ENCODE data around the gene CLOCK.

Gene CLOCK

GRCh38 chr4:55405073-55405472, 141.6 kb downstream of the CLOCK start:
- Histone ChIP-seq H4K91ac (ENCODE audit: low read depth, low read length, poor library complexity) (no peak overlapping the region), H3K9ac (ENCODE audit: low read depth, low read length, poor library complexity) (no peak overlapping the region), H2BK120ac (ENCODE audit: low read depth, low read length) (no peak overlapping the region), H2BK12ac (ENCODE audit: low read length) (no peak overlapping the region), H3K79me1 (ENCODE audit: low read depth, low read length) (peaks cover 3% of the 10 kb centered on the region), H2BK5ac (ENCODE audit: low read length) (no peak overlapping the region), H3K4me2 (ENCODE audit: insufficient read depth, low read length, poor library complexity, severe bottlenecking) (no peak overlapping the region), H2AK5ac (ENCODE audit: low read depth, low read length) (no peak overlapping the region), H3K4me3 (ENCODE audit: low read length in 2 of 2) (no peak overlapping the region), H3K4me1 (ENCODE audit: control insufficient read depth in 2 of 2, insufficient read depth in 1 of 2, low read depth in 1 of 2, low read length in 2 of 2) (no peaks in the 10 kb centered on the region), H4K8ac (ENCODE audit: low read depth, low read length) (no peak overlapping the region), H3K4ac (ENCODE audit: low read length) (no peak overlapping the region), H2AFZ (ENCODE audit: low read length) (no peak overlapping the region), H3K23ac (ENCODE audit: low read depth, low read length, poor library complexity) (no peak overlapping the region), H3K9me3 (replicated peaks in 1 of 2; ENCODE audit: control insufficient read depth in 2 of 2, insufficient read depth in 1 of 2, low read depth in 1 of 2, low read length in 2 of 2) (peaks cover 0 to 2% of the 10 kb centered on the region in 2 donors), H3K18ac (ENCODE audit: low read length) (no peak overlapping the region), H2BK15ac (ENCODE audit: low read length) (no peak overlapping the region), H3K14ac (ENCODE audit: low read length) (no peak overlapping the region), H3K27me3 (ENCODE audit: control insufficient read depth in 3 of 3, insufficient read depth in 3 of 3, low read depth in 1 of 3, low read length in 3 of 3) (no peaks in the 10 kb centered on the region), H3K27ac (replicated peaks; ENCODE audit: low read length) (no peak overlapping the region), H3K36me3 (replicated peaks in 1 of 2; ENCODE audit: control insufficient read depth in 2 of 2, insufficient read depth in 2 of 2, low read length in 2 of 2) (peaks cover 3 to 85% of the 10 kb centered on the region in 2 donors)
- DNase-seq (ENCODE audit: low spot score) = no peak
- no CpG with 5 or more reads among the region's 3 CpGs for WGBS, 2 donors (ENCODE audit: extremely low coverage in 2 of 2, insufficient read length in 2 of 2, insufficient replicate concordance in 1 of 2)

GRCh38 chr4:55399581-55399980, 147.1 kb downstream of the CLOCK start:
- Histone ChIP-seq H2BK12ac (ENCODE audit: low read length) (no peak overlapping the region), H3K4me3 (ENCODE audit: low read length in 2 of 2) (no peak overlapping the region), H4K8ac (ENCODE audit: low read depth, low read length) (no peak overlapping the region), H2AFZ (ENCODE audit: low read length) (no peak overlapping the region), H3K14ac (ENCODE audit: low read length) (no peak overlapping the region), H2BK15ac (ENCODE audit: low read length) (no peak overlapping the region), H3K4ac (ENCODE audit: low read length) (no peak overlapping the region), H3K27ac (replicated peaks; ENCODE audit: low read length) (no peak overlapping the region), H3K4me2 (ENCODE audit: insufficient read depth, low read length, poor library complexity, severe bottlenecking) (no peak overlapping the region), H3K23ac (ENCODE audit: low read depth, low read length, poor library complexity) (no peak overlapping the region), H4K91ac (ENCODE audit: low read depth, low read length, poor library complexity) (no peak overlapping the region), H3K4me1 (ENCODE audit: control insufficient read depth in 2 of 2, insufficient read depth in 1 of 2, low read depth in 1 of 2, low read length in 2 of 2) (peaks cover 6 to 13% of the 10 kb centered on the region in 2 donors), H3K9ac (ENCODE audit: low read depth, low read length, poor library complexity) (no peak overlapping the region), H2BK5ac (ENCODE audit: low read length) (no peak overlapping the region), H3K18ac (ENCODE audit: low read length) (no peak overlapping the region), H2AK5ac (ENCODE audit: low read depth, low read length) (no peak overlapping the region), H3K9me3 (replicated peaks in 1 of 2; ENCODE audit: control insufficient read depth in 2 of 2, insufficient read depth in 1 of 2, low read depth in 1 of 2, low read length in 2 of 2) (no peaks in the 10 kb centered on the region), H3K79me1 (ENCODE audit: low read depth, low read length) (peaks cover 7% of the 10 kb centered on the region), H3K36me3 (replicated peaks in 1 of 2; ENCODE audit: control insufficient read depth in 2 of 2, insufficient read depth in 2 of 2, low read length in 2 of 2) (peaks cover 3 to 60% of the 10 kb centered on the region in 2 donors), H3K27me3 (ENCODE audit: control insufficient read depth in 3 of 3, insufficient read depth in 3 of 3, low read depth in 1 of 3, low read length in 3 of 3) (peaks cover 0 to under 1% (median 0%) of the 10 kb centered on the region in 3 experiments), H2BK120ac (ENCODE audit: low read depth, low read length) (no peak overlapping the region)
- WGBS, 2 donors (ENCODE audit: extremely low coverage in 2 of 2, insufficient read length in 2 of 2, insufficient replicate concordance in 1 of 2) = no CpG with 5 or more reads among the region's 1 CpG
- DNase-seq (ENCODE audit: low spot score) = no peak

- Histone ChIP-seq H2BK15ac (ENCODE audit: low read length) (no peak overlapping the region), H3K27ac (replicated peaks; ENCODE audit: low read length) (no peak overlapping the region), H2BK12ac (ENCODE audit: low read length) (no peak overlapping the region), H3K9me3 (replicated peaks in 1 of 2; ENCODE audit: control insufficient read depth in 2 of 2, insufficient read depth in 1 of 2, low read depth in 1 of 2, low read length in 2 of 2) (no peaks in the 10 kb centered on the region), H3K4me3 (ENCODE audit: low read length in 2 of 2) (peak overlapping the region in 1 of 2 donors; percentile 24), H3K9ac (ENCODE audit: low read depth, low read length, poor library complexity) (no peak overlapping the region), H3K36me3 (replicated peaks in 1 of 2; ENCODE audit: control insufficient read depth in 2 of 2, insufficient read depth in 2 of 2, low read length in 2 of 2) (peaks cover 3 to 54% of the 10 kb centered on the region in 2 donors), H4K91ac (ENCODE audit: low read depth, low read length, poor library complexity) (no peak overlapping the region), H3K23ac (ENCODE audit: low read depth, low read length, poor library complexity) (no peak overlapping the region), H3K27me3 (ENCODE audit: control insufficient read depth in 3 of 3, insufficient read depth in 3 of 3, low read depth in 1 of 3, low read length in 3 of 3) (peaks cover 0 to 2% (median 0%) of the 10 kb centered on the region in 3 experiments), H3K4me2 (ENCODE audit: insufficient read depth, low read length, poor library complexity, severe bottlenecking) (no peak overlapping the region), H2AK5ac (ENCODE audit: low read depth, low read length) (no peak overlapping the region), H2BK120ac (ENCODE audit: low read depth, low read length) (no peak overlapping the region), H3K4me1 (ENCODE audit: control insufficient read depth in 2 of 2, insufficient read depth in 1 of 2, low read depth in 1 of 2, low read length in 2 of 2) (peaks cover 6 to 13% of the 10 kb centered on the region in 2 donors), H3K79me1 (ENCODE audit: low read depth, low read length) (peaks cover 6% of the 10 kb centered on the region), H2BK5ac (ENCODE audit: low read length) (no peak overlapping the region), H4K8ac (ENCODE audit: low read depth, low read length) (no peak overlapping the region), H3K18ac (ENCODE audit: low read length) (no peak overlapping the region), H3K14ac (ENCODE audit: low read length) (no peak overlapping the region), H2AFZ (ENCODE audit: low read length) (no peak overlapping the region), H3K4ac (ENCODE audit: low read length) (no peak overlapping the region)
- DNase-seq (ENCODE audit: low spot score) = no peak
- WGBS, 2 donors (ENCODE audit: extremely low coverage in 2 of 2, insufficient read length in 2 of 2, insufficient replicate concordance in 1 of 2) = no CpG with 5 or more reads among the region's 3 CpGs
Measured at GRCh38 chr4:55398966-55399365, 147.7 kb downstream of the CLOCK start.

DNA sequence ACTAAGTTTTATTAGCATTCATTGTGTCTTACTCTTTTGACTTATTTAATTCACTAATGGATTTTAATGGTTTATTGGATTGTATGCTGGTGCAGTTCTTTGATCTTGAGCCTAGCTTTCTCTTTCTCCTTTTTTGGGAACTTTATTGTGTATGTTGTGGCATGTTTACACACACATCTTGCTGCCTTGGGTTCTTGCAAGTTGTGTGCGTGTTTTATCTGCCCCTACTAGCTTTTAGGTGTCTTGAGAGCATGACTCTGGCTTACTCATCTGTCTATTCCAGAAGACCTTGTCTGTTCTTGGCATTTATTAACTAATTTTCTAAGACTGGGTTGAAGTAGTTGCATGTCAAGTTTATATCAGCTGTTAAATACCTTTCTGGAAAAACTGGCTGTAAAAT, 148.2 kb downstream of the CLOCK start:
- Histone ChIP-seq H3K14ac (ENCODE audit: low read length) (no peak overlapping the region), H4K91ac (ENCODE audit: low read depth, low read length, poor library complexity) (no peak overlapping the region), H3K4me3 (ENCODE audit: low read length in 2 of 2) (peak overlapping the region in 1 of 2 donors; percentile 79), H3K36me3 (replicated peaks in 1 of 2; ENCODE audit: control insufficient read depth in 2 of 2, insufficient read depth in 2 of 2, low read length in 2 of 2) (peaks cover 2 to 49% of the 10 kb centered on the region in 2 donors), H2AK5ac (ENCODE audit: low read depth, low read length) (no peak overlapping the region), H2BK5ac (ENCODE audit: low read length) (no peak overlapping the region), H2BK15ac (ENCODE audit: low read length) (no peak overlapping the region), H3K23ac (ENCODE audit: low read depth, low read length, poor library complexity) (no peak overlapping the region), H2BK120ac (ENCODE audit: low read depth, low read length) (no peak overlapping the region), H3K4me1 (ENCODE audit: control insufficient read depth in 2 of 2, insufficient read depth in 1 of 2, low read depth in 1 of 2, low read length in 2 of 2) (peaks cover 6 to 13% of the 10 kb centered on the region in 2 donors), H3K9ac (ENCODE audit: low read depth, low read length, poor library complexity) (no peak overlapping the region), H3K27ac (replicated peaks; ENCODE audit: low read length) (no peak overlapping the region), H3K4me2 (ENCODE audit: insufficient read depth, low read length, poor library complexity, severe bottlenecking) (no peak overlapping the region), H2AFZ (ENCODE audit: low read length) (no peak overlapping the region), H3K18ac (ENCODE audit: low read length) (no peak overlapping the region), H2BK12ac (ENCODE audit: low read length) (no peak overlapping the region), H3K79me1 (ENCODE audit: low read depth, low read length) (peaks cover 5% of the 10 kb centered on the region), H3K4ac (ENCODE audit: low read length) (no peak overlapping the region), H3K9me3 (replicated peaks in 1 of 2; ENCODE audit: control insufficient read depth in 2 of 2, insufficient read depth in 1 of 2, low read depth in 1 of 2, low read length in 2 of 2) (no peaks in the 10 kb centered on the region), H4K8ac (ENCODE audit: low read depth, low read length) (no peak overlapping the region), H3K27me3 (ENCODE audit: control insufficient read depth in 3 of 3, insufficient read depth in 3 of 3, low read depth in 1 of 3, low read length in 3 of 3) (peaks cover 0 to 2% (median 0%) of the 10 kb centered on the region in 3 experiments)
- DNase-seq (ENCODE audit: low spot score) = no peak
- WGBS, 2 donors (ENCODE audit: extremely low coverage in 2 of 2, insufficient read length in 2 of 2, insufficient replicate concordance in 1 of 2) = no CpG with 5 or more reads among the region's 1 CpG
